GM10266 (cell line): ENCODE data around the gene MED28.
"Not testable (repeated sequence)": the region's sequence is repeated elsewhere in the genome, so short reads cannot be mapped to it uniquely, and the experiment has no call there.

ENCODE experiments used
- DNase-seq: peaks from one replicate; pipeline ENCODE4 v3.0.0; 2012; ENCODE audit errors: extremely low spot score
- TF ChIP-seq, protein P1 (sequence below): IDR thresholded peaks from 2 replicates; pipeline ENCODE4 v1.5.1; 2012; ENCODE audit warnings: mild to moderate bottlenecking, low read depth; ENCODE audit not compliant: control insufficient read depth, insufficient read depth; ENCODE audit errors: missing control alignments

MED28 gene, protein sequence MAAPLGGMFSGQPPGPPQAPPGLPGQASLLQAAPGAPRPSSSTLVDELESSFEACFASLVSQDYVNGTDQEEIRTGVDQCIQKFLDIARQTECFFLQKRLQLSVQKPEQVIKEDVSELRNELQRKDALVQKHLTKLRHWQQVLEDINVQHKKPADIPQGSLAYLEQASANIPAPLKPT

DNA sequence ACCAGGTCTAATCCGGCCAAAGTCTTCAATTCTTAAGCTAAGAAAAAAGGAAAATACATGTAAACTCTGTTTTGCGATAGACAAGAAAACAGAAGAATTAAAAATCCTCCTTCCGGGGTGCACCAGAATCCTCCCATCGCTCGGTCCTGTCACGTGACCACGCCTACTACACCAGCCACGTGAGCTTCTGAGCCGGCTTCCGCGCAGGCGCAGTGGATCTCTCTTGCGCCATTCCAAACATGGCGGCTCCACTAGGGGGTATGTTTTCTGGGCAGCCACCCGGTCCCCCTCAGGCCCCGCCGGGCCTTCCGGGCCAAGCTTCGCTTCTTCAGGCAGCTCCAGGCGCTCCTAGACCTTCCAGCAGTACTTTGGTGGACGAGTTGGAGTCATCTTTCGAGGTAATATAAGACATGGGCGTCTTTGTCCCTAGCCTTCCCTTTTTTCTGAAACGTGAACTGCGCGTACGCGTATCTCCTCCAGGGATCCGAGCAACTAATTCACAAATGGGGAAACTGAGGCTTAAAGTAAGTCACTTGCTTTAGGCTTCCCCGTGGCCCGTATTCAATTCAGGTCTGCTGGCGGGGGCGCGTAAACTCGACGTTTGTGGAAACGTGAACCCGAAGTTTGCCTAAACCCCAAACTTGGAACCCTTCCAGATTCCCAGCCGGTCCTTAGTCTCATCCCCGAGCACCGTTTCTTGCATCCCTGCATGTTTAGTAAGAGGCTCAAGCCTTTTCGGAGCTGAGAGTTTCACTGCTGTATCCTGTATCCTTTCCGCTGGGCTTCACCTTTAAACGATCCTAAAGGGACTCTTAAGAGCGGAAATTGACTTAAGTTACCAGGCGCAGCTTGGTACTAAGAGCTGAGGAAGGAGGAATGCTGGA, at the start of gene MED28:
Gene MED28 (plus strand): TSS at position 226 of the 884 bp plus-strand sequence. CDS start 14 bp downstream, at position 240.
- TF ChIP-seq, protein P1, sequence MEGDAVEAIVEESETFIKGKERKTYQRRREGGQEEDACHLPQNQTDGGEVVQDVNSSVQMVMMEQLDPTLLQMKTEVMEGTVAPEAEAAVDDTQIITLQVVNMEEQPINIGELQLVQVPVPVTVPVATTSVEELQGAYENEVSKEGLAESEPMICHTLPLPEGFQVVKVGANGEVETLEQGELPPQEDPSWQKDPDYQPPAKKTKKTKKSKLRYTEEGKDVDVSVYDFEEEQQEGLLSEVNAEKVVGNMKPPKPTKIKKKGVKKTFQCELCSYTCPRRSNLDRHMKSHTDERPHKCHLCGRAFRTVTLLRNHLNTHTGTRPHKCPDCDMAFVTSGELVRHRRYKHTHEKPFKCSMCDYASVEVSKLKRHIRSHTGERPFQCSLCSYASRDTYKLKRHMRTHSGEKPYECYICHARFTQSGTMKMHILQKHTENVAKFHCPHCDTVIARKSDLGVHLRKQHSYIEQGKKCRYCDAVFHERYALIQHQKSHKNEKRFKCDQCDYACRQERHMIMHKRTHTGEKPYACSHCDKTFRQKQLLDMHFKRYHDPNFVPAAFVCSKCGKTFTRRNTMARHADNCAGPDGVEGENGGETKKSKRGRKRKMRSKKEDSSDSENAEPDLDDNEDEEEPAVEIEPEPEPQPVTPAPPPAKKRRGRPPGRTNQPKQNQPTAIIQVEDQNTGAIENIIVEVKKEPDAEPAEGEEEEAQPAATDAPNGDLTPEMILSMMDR: no peak
- peak; percentile 94 for DNase-seq

DNA sequence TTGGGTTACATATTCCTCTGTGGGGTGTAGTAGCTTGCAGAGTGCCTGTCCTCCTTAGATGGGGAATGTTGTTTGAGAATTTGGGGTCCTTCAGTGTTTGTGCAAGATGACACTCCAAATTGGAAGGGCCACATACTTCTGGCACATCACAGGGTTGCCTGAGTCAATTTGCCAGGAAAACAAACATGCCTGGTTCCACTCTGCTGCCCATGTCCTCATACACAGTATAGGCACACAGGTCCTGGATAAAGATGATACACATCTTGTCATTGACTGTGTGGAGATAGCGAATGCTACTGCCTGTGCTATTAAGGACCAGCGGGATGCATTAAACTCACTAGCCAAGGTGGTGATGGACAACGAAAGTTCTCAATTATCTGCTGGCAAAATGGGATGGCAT, 48.6 kb upstream of the MED28 start:
- TF ChIP-seq, protein P1: no peak
- DNase-seq: no peak

DNA sequence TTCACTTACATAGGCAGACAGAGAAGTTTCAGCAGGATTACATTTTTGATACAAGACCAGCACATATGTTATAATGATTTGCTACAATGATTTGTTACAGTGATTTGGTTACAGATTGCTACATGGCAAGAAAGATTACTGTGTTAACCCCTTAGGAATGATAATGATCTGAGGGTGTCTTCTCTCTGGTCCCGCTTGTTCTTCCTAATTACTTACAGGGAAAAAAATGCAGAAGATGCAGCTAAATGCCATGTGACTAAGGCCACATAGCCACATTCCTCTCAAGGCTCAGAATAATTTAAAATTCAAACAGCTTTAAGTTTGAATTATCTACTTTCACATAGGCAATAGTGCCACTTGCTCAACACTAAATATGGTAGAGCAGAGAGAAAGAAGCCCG, 47.2 kb upstream of the MED28 start:
- no peak for DNase-seq
- TF ChIP-seq, protein P1: no peak

DNA sequence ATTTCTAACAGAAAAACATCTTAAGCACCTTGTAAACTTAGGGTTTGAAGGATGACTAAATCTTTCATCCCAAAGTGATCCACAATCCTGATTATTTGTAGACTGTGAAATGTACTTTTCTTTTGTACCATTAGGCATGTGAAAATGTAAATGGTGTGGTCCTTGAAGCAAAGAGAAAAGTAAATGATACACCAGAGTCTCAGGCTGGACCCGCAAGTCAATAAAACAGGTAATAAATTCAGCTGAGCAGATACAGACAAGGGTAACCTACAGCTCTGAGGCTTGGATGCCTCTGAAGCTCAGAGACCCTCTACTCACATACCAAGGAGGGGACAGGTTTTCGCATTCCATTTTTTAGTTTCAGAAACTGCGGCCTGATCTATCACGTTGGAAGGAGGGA, 40.2 kb upstream of the MED28 start:
- DNase-seq: no peak
- TF ChIP-seq, protein P1: no peak

DNA sequence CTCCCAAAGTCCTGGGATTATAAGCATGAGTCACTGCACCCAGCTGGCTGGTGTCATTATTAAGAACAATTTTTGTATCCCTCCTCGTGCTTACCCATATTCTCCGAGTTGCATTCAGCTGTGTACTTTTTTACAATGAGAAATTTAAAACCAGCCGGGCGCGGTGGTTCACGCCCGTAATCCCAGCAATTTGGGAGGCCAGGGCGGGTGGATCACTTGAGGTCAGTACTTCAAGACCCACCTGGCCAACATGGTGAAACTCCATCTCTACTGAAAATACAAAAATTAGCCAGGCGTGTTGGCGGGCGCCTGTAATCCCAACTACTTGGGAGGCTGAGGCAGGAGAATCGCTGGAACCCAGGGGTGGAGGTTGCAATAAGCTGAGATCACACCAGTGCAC, 39.3 kb upstream of the MED28 start:
- DNase-seq: not testable (repeated sequence)

DNA sequence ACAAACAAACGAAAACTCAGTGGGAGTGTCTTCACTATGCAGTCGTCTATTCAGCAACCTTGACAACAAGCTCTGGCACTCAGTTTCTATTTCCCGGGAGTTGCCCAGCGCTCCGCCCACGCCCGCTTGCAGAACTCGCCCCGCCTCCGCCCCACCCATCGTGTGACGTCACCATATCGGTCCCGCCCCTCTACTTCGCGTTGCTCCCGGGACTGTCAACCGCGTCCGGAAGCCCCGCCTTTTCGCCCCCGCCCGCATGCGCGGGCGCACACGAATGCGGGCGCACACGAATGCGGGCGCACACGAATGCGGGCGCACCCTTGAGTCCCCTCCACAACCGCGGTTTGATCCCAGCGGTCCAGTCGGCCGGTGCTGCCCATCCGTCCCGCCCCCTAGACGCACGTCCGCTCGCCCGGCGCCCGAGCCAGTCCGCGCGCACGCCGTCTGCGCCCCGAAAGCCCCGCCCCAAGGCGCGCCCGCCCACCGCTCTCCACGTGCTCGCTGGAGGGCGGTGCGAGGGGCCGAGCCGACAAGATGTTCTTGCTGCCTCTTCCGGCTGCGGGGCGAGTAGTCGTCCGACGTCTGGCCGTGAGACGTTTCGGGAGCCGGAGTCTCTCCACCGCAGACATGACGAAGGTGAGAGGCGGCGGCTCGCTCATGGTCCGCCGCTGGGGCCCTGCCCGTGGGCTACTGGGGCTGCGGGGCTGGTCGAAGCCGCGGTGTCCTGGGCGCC, 37.3 kb upstream of the MED28 start, which contains the start of gene LAP3:
Gene LAP3 (plus strand): TSS at position 267 of the 733 bp plus-strand sequence. CDS start 268 bp downstream, at position 535.
- TF ChIP-seq, protein P1: peak; percentile 1
- DNase-seq: peak; percentile 93

DNA sequence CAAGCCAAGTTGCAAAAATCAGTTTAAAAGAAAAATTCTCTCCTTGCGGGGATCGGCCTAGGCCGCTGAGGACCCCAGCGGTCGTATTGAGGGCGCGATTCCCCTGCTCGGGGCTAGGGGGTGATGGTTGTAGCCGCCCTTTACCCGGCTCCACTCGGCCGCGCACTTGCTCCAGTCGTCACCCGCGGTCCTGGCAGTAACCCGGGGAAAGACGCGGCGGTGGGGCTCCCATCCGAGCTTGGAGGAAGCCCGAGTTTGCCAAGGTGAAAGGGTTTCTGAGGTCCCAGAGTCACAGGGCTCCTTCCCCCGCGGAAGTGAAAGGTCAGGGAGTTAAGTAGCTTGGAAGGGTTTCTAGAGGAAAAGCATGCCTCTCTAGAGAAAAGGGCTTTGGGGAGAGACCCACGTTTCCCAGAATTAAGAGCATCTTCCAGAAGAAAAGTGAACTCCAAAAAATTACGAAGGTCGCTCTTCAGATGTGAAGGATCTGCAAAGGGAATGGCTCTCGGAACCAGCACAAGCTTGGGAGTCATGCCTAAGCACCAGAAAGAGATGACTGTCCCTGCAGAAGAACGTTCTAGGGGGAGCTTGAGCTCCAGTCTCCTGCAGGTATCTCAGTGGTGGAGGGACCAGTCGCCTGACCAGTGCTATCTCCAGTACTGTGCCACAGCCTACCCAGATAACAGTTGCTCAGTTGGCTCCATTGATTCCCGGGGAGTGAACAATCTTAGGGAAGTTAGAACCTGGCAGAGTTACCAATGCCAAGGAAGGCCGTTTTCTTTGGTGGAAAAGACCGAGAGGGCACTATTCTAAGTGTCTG, 36.6 kb upstream of the MED28 start:
- TF ChIP-seq, protein P1: no peak
- DNase-seq: peak; percentile 28
